SIG-M5 treated with dmso at 0.1 percent for 504 hours (cell line): ENCODE measurements around the gene P3H2.
A peak's percentile ranks its signal among the peaks of the same experiment; 100 is the strongest.
"Not testable (repeated sequence)": the region's sequence is repeated elsewhere in the genome, so short reads cannot be mapped to it uniquely, and the experiment has no call there.

Source experiments
- DNase-seq: peaks from one replicate; lab custom pipeline; 2025; ENCODE audit not compliant: unreplicated experiment; lab: John Stamatoyannopoulos, UW

P3H2 gene

DNA sequence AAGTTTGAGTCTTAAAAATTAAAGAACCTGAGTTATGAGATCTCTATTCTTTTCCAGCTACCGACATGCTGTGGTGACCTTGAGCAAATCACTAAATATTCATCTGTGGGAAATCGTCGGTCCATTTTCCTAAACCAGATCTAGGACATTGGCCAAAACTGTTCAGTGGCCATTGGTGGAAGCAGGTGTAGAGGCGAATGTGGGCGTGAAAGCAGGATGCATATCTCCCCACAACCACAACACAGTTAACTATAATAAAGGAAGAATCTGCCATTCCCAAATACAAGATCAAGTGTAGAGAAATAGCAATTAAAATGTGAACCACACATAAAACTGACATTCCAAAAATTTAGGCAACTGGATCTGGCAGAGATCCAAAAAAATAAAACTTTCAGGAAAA lies 129.9 kb downstream of the P3H2 start:
- no peak for DNase-seq

DNA sequence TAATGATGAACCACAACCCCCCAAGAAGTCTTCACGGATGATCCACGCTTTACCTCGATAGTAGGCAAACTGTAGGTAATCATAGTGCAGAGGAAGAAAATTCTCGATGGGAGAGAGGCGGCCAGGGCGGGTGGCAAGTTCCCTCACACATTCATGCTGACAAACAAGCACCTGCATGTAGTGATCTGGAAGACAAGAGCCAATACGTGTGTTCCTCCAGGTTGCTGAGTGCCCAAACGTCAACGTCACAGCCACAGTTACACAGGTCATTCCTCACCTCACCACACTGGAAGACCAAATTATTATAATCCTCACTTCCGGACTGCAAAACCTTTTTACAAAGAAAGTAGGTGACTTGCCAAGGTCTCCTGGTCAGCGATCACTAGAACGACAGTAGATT lies 131.8 kb downstream of the P3H2 start:
- DNase-seq = no peak

DNA sequence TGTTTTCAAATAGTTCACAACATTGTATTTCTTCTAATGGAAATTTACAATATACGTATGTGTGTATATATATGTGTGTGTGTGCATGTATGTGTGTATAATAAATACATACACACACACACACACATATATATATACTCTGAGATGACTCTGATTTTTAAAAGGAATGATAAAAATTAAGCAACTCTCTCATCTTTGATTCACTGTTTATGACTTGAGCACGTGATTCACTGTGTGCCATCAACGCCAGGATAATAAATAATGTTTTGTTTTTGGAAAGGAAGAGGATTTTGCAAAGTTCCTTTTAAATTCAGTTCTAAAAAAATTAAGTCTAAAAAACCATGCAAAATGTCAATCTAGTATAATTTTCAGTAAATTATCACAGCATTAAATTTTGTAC lies 132.4 kb downstream of the P3H2 start:
- no peak for DNase-seq

DNA sequence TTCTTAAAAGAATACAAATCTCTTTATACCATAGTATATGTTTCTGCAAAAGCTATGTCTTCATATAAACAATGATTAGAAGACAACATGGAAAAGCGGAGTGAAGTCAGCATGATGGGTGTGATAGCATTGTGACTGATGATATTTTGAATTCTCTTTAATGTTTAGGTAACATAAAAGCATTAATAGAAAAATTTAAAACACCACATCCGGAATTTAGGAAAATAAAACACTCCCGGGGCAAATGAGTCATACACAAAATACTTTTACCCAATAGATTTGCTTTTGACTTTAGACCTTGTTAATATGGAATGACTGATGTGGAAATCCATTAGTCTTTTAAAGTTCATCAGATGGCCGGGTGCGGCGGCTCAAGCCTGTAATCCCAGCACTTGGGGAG lies 134.7 kb downstream of the P3H2 start:
- no peak for DNase-seq

- DNase-seq = no peak
Observed at GRCh38 chr3:189983612-189984011, 137.1 kb downstream of the P3H2 start.

- DNase-seq = no peak
Observed at GRCh38 chr3:189982321-189982945, 138.3 kb downstream of the P3H2 start.

DNA sequence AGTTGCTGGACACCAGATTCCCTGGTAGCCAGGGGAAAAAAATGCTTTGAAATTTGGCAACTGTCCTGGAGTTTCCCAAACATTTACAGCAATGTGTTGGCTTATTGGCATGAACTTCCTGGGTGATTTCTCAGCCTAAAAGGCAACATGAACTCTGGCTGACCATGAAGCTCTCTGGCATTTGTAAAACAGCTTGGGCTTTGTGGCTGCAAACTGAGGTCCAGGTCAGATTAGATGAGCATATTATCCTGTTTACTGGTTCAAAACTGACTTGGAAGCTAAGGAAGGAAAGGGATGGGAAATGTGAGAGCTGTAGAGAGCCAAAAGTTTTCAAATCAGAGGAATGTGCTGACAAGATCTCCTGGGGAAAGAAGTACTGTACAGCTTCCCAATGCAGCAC lies 139.0 kb downstream of the P3H2 start:
- no peak for DNase-seq

GRCh38 chr3:189978753-189979152 lies 141.9 kb downstream of the P3H2 start:
- DNase-seq = no peak

DNA sequence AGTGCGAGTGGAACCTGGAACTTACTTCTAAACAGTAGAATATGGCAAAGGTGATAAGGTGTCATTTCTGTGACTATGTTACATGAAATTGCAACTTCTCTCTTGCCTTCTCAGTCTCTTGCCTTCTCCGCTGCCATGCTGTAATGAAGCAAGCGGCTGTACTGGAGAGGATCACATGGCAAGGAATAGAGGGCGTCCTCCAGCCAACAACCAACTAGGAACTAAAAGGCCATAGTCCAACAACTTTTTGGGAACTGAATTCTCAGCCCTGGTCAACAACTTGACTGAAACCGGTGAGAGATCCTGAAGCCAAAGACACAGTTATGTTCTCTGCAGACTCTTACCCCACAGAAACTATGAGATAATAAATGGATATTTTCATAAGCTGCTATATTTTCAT lies 143.5 kb downstream of the P3H2 start:
- no peak for DNase-seq

- DNase-seq = no peak
Observed at GRCh38 chr3:189975391-189975990, 145.2 kb downstream of the P3H2 start.

DNA sequence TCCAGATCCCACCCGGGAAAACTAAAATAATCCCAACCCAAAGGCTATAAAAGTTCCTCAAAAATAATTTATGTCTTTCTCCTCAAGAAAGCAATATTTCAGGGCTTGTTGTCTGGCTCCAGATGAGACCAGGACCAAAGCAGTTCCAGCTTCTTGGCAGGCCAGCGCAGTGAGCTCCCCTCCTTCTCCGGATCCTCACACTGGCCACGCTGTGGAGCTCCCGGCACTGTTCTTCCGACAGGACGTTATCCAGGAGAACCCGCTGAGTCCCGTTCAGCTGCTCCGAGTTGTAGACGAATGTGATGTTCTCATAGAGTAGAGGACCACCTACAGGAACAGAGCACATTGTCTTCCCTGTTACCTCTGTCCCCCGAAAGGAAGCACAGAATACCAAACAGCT lies 146.3 kb downstream of the P3H2 start:
- DNase-seq = no peak

GRCh38 chr3:189967254-189967865 lies 153.3 kb downstream of the P3H2 start:
- DNase-seq = peak; percentile 60

- no peak for DNase-seq
Observed at GRCh38 chr3:189966843-189967242, 153.9 kb downstream of the P3H2 start.

DNA sequence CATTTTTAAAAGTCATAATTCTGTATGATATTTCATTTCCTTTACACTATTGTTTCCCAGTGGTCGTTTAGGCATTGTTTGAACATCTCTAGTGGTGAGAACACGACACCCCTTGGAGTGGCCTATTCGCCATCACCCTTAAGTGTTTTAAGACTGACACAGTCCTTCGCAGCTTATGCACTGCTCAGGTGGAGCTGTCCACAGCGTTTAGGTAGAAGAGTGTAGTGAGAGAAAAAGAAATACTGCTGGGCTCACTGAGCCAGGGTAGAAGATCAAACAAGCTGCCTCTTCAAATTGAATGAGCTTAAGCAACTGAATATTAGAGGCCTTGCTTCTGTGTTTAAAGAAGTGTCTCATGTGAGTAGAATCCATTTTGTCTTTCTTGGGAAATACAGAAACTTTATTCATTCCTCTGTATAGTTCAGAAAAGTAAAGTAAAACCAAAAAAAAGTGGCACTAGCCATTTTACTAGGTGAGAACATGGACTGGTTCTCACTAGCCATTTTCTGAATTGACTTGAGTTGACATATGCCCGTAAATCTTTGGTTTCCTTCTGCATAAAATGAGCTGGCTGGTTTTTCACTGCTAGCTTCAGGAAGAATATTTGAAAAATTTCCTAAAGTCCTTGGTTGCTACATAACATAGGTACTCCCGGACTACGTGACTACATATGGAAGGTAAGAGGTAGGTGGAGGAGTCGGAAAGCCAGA lies 155.9 kb downstream of the P3H2 start:
- no peak for DNase-seq

DNA sequence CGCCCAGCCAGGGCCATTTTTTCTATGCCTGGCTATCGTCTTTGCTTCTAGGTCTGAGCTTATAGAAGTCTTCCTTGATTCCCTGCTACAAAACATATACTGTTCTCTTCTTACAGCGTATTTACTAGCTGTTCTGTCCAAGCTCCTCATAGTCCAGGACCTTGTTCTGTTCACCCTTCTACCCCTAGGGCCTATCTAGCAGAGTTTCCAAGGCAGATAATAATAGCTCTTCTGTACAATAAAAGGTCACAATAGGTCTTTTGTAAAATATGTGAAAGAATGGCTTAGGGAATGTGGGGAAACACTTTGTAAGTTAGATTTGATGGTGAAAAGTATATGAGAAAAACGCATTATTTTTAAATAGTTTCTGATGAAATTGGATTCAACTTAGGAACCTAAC lies 158.2 kb downstream of the P3H2 start:
- no peak for DNase-seq

- peak; percentile 85 for DNase-seq
Observed at GRCh38 chr3:189961522-189962161, 159.1 kb downstream of the P3H2 start.

DNA sequence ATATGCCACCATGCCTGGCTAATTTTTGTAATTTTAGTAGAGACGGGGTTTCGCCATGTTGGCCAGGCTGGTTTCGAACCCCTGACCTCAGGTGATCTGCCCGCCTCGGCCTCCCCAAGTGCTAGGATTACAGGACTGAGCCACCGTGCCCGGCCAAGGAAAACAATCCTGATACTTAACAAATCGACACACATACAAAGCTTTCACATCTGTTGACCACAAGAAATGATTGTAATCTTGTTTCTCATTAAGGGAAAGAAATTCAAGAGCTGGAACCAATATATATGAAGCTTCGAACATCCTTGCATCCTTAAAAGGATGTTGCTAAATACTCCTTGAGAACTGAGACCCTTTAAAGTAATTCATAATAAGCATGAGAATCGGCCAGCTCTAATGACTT lies 159.6 kb downstream of the P3H2 start:
- not testable (repeated sequence) for DNase-seq

GRCh38 chr3:189954733-189955665 lies 165.7 kb downstream of the P3H2 start:
- DNase-seq = peak; percentile 8

DNA sequence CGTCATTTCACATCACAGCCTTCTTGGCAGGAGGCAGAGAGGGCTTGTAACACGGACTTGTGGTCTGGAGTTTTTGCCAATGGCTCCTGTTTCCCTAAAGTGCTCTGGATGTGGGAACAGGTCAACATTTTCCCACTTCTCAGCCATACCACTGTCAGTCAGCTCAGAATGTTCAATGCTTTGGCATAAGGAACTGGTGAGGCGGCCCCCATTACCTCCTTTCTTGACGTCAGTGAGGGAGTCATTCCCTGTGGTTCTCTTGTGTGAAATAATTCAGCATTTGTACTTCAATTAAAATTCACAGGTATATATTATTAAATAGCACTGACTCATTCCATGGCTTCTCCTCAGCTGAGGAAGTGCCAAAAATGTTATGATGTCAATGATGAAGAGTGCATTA lies 167.1 kb downstream of the P3H2 start:
- no peak for DNase-seq

- no peak for DNase-seq
Observed at GRCh38 chr3:189952272-189952671, 168.4 kb downstream of the P3H2 start.

DNA sequence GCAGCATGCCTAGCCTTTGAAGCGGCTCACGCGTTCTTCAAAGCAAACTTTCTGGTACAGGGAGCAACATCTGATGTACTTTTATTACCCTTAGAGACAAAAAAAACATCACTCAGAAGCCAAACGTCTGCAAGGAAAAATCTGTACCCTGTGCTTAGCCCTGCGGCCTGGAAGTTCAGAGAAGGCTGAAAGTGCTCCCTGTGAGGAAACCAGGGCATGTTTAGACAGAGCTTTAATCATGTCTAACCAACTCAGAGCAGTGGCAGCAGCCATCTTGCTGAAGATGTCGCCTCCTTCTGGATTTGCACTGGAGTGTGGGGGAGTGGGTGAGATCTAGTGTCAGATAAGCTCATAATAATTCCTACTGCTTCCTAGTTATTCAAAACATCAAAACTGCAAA lies 170.4 kb downstream of the P3H2 start:
- DNase-seq = no peak
